PC-3 (cell line): Measurements from ENCODE around the gene ZNF18. TPM values are rescaled to one million over a fixed set of nuclear protein-coding genes. Genes with fewer than 3 reads are reported as not detected.

Experiments
- ATAC-seq: fragments of 200-7000 bp; cut with Tn5 transposase; 2 replicates; pipeline ENCODE4 v1.9.1; 2020; ENCODE audit warnings: mild to moderate bottlenecking, moderate library complexity
- BruUV-seq: library from RNA; stranded (reverse); fragments of 400-500 nt; replicated peaks from 2 replicates; lab custom pipeline; 2021; lab: Mats Ljungman, UMichigan
- CTCF ChIA-PET: fragments of 300-600 bp; sonication (Branson Sonifier 250); formaldehyde crosslinking; loops from one replicate; lab custom pipeline; 2022; ENCODE audit warnings: antibody characterized with exemption; lab: Charles Lee
- POLR2A ChIA-PET: fragments of 300-600 bp; sonication (Branson Sonifier 250); formaldehyde crosslinking; loops from one replicate; lab custom pipeline; 2022; ENCODE audit warnings: antibody characterized with exemption; ENCODE audit not compliant: unreplicated experiment; lab: Charles Lee
- DNase-seq: peaks from one replicate; pipeline ENCODE4 v3.0.0-alpha.2; 2015
- H2AFZ ChIP-seq: fragments of 300-600 bp; sonication (generic); 2 replicates; pipeline ENCODE4 v1.6.0; 2016; ENCODE audit warnings: antibody characterized with exemption, low read length
- H3F3A ChIP-seq: fragments of 300-600 bp; sonication (generic); one replicate; pipeline ENCODE4 v1.6.0; 2017; ENCODE audit warnings: antibody characterized with exemption, low read length, control low read depth, mild to moderate bottlenecking; ENCODE audit not compliant: unreplicated experiment
- H3K27ac ChIP-seq: fragments of 300-600 bp; sonication (generic); 2 replicates; pipeline ENCODE4 v1.5.1; 2016; ENCODE audit warnings: mild to moderate bottlenecking, low read length
- H3K27me3 ChIP-seq: fragments of 300-600 bp; sonication (generic); 2 replicates; pipeline ENCODE4 v1.6.1; 2016; ENCODE audit warnings: low read length, mixed read lengths
- H3K36me3 ChIP-seq: fragments of 300-600 bp; sonication (generic); 2 replicates; pipeline ENCODE4 v1.6.1; 2016; ENCODE audit warnings: low read depth, mixed run types, low read length, mixed read lengths
- H3K4me1 ChIP-seq: fragments of 300-600 bp; sonication (generic); 2 replicates; pipeline ENCODE4 v1.5.1; 2016; ENCODE audit warnings: low read length; ENCODE audit not compliant: insufficient read depth
- H3K4me2 ChIP-seq: fragments of 300-600 bp; sonication (generic); 2 replicates; pipeline ENCODE4 v1.6.0; 2016; ENCODE audit warnings: low read length
- H3K4me3 ChIP-seq: fragments of 300-600 bp; sonication (generic); 2 replicates; pipeline ENCODE4 v1.5.1; 2016; ENCODE audit warnings: mild to moderate bottlenecking, low read length, mixed read lengths
- H3K79me2 ChIP-seq: fragments of 300-600 bp; sonication (generic); 2 replicates; pipeline ENCODE4 v1.6.1; 2017; ENCODE audit warnings: low read length, mixed read lengths
- H3K9ac ChIP-seq: fragments of 300-600 bp; sonication (generic); 2 replicates; pipeline ENCODE4 v1.6.0; 2016; ENCODE audit warnings: mild to moderate bottlenecking, low read length
- H3K9me2 ChIP-seq: fragments of 300-600 bp; sonication (generic); replicated peaks from 2 replicates; pipeline ENCODE4 v1.6.1; 2016; ENCODE audit warnings: mixed run types, low read length, mixed read lengths
- H3K9me3 ChIP-seq: fragments of 300-600 bp; sonication (generic); 2 replicates; pipeline ENCODE4 v1.6.1; 2016; ENCODE audit warnings: low read length, mixed read lengths
- H4K20me1 ChIP-seq: fragments of 300-600 bp; sonication (generic); 2 replicates; pipeline ENCODE4 v1.6.1; 2016; ENCODE audit warnings: low read length, mixed read lengths
- CTCF ChIP-seq: fragments of 300-600 bp; sonication (generic); conservative IDR thresholded peaks from 2 replicates; pipeline ENCODE4 v1.5.1; 2017; ENCODE audit warnings: antibody characterized with exemption, low read depth, mild to moderate bottlenecking, low read length
- EZH2 ChIP-seq: fragments of 300-600 bp; sonication (generic); IDR thresholded peaks from one replicate; pipeline ENCODE4 v1.6.1; 2017; ENCODE audit warnings: antibody characterized with exemption, mild to moderate bottlenecking, low read length; ENCODE audit not compliant: unreplicated experiment
- EZH2phosphoT487 ChIP-seq: fragments of 300-600 bp; sonication (generic); IDR thresholded peaks from 2 replicates; pipeline ENCODE4 v1.6.1; 2018; ENCODE audit warnings: mild to moderate bottlenecking, antibody characterized with exemption, low read length, borderline replicate concordance
- intact Hi-C: fragments of 100-400 bp; cut with micrococcal nuclease; formaldehyde crosslinking; loops from 2 replicates; pipeline ENCODE4 v1.9.0; 2023
- total RNA-seq: library from RNA; depleted of rRNA; stranded (reverse); fragments of >200 nt; gene quantifications from 2 replicates; pipeline ENCODE4 v1.2.3, GENCODE V29; 2014

Gene ZNF18
- total RNA-seq, 1 experiment from 2014 or later, result 10.1 TPM

GRCh38 chr17:11969565-11969964, 27.7 kb downstream of the ZNF18 start:
- TF ChIP-seq EZH2, result no peak
- no peak for TF ChIP-seq CTCF
- TF ChIP-seq EZH2phosphoT487, result no peak
- no peaks in the 10 kb centered on the region for H3K79me2 ChIP-seq
- H4K20me1 ChIP-seq, result no peaks in the 10 kb centered on the region
- BruUV-seq, result no TSS peak
- ATAC-seq (no peak), DNase-seq (no peak)
- H3K4me2 ChIP-seq, result no peak overlapping the region
- H3K4me3 ChIP-seq, result no peak overlapping the region
- ChIA-PET POLR2A (no interaction called here), CTCF (no interaction called here)
- no peaks in the 10 kb centered on the region for H3K9me2 ChIP-seq
- H3K4me1 ChIP-seq, result no peaks in the 10 kb centered on the region
- no peak overlapping the region for H3K27ac ChIP-seq
- intact Hi-C loops, result no loop called here
- H3F3A ChIP-seq, result no peaks in the 10 kb centered on the region
- no peaks in the 10 kb centered on the region for H3K27me3 ChIP-seq
- H3K36me3 ChIP-seq, result no peaks in the 10 kb centered on the region
- H2AFZ ChIP-seq, result no peak overlapping the region
- no peaks in the 10 kb centered on the region for H3K9me3 ChIP-seq
- H3K9ac ChIP-seq, result no peak overlapping the region

- Histone ChIP-seq H3K36me3 (no peaks in the 10 kb centered on the region), H3K4me3 (no peak overlapping the region), H3K27me3 (no peaks in the 10 kb centered on the region), H3K9me3 (peaks cover 11% of the 10 kb centered on the region; the same call in 1 of the 2 replicates), H3K9ac (no peak overlapping the region), H3K4me1 (peaks cover 5% of the 10 kb centered on the region; the same call in 1 of the 2 replicates), H3K27ac (no peak overlapping the region), H3K4me2 (no peak overlapping the region), H3F3A (no peaks in the 10 kb centered on the region), H3K9me2 (no peaks in the 10 kb centered on the region), H2AFZ (no peak overlapping the region), H4K20me1 (no peaks in the 10 kb centered on the region), H3K79me2 (no peaks in the 10 kb centered on the region)
- ChIA-PET CTCF (no interaction called here), POLR2A (no interaction called here)
- no peak for ATAC-seq
- no TSS peak for BruUV-seq
- intact Hi-C loops, result no loop called here
- no peak for TF ChIP-seq EZH2phosphoT487
- no peak for TF ChIP-seq CTCF
- TF ChIP-seq EZH2, result no peak
- DNase-seq, result no peak
Measured at GRCh38 chr17:11954936-11955335, 42.3 kb downstream of the ZNF18 start.

DNA sequence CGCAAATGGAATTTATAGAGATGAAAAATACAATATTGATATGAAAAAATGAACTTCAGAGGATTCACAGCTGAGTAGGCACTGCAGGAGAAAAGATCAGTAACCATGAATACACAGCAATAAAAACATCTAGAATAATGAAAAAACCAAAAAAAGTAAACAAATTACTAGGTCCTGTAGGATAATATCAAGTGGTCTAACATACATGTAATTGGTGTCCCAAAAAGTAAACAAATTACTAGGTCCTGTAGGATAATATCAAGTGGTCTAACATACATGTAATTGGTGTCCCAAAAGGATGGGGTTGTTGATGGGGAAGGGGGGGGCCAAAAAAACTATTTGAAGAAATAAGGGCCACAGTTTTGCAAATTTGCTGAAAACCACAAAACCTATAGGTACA, 43.4 kb downstream of the ZNF18 start:
- Histone ChIP-seq H2AFZ (no peak overlapping the region), H3K79me2 (no peaks in the 10 kb centered on the region)

More for the DNA sequence above, 43.4 kb downstream of the ZNF18 start:
- Histone ChIP-seq H3K27me3 (no peaks in the 10 kb centered on the region), H3K9me3 (peaks cover 11% of the 10 kb centered on the region; the same call in 1 of the 2 replicates), H3K27ac (no peak overlapping the region), H3K4me2 (no peak overlapping the region), H3K4me3 (no peak overlapping the region), H4K20me1 (no peaks in the 10 kb centered on the region), H3F3A (no peaks in the 10 kb centered on the region), H3K9me2 (no peaks in the 10 kb centered on the region), H3K4me1 (peaks cover 10% of the 10 kb centered on the region), H3K36me3 (no peaks in the 10 kb centered on the region), H3K9ac (no peak overlapping the region)
- ATAC-seq (no peak), DNase-seq (no peak)
- no TSS peak for BruUV-seq
- CTCF ChIA-PET, result no interaction called here
- TF ChIP-seq EZH2 (no peak), EZH2phosphoT487 (no peak), CTCF (no peak)
- POLR2A ChIA-PET, result no interaction called here
- intact Hi-C loops, result no loop called here
